Measurements from ENCODE around the gene HSPBAP1. TPM values are rescaled to one million over a fixed set of nuclear protein-coding genes. Genes with fewer than 3 reads are reported as not detected.

Gene HSPBAP1
- total and polyA plus RNA-seq, 2 donors from 2014 or later: 8.3 to 12.5 TPM

DNA sequence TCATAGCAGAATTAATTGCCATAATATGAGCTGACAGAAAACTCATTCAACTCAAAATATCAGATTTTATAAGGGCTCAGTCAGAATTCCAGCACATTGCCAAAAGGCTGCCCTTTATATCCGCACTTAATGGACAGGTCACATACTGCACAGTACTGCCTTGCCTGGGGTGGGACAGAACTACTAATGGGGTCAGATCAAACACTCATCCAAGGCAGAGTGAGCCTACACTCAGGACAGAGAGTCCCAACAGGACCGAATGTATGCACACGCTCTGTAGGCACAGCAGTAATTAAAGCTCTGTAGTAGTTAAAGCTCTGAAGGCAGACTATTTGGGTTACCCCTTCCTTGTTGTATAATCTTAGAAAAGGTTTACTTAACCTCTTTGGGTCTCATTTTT is 27.2 kb downstream of the HSPBAP1 start:
- TF ChIP-seq, protein P1, sequence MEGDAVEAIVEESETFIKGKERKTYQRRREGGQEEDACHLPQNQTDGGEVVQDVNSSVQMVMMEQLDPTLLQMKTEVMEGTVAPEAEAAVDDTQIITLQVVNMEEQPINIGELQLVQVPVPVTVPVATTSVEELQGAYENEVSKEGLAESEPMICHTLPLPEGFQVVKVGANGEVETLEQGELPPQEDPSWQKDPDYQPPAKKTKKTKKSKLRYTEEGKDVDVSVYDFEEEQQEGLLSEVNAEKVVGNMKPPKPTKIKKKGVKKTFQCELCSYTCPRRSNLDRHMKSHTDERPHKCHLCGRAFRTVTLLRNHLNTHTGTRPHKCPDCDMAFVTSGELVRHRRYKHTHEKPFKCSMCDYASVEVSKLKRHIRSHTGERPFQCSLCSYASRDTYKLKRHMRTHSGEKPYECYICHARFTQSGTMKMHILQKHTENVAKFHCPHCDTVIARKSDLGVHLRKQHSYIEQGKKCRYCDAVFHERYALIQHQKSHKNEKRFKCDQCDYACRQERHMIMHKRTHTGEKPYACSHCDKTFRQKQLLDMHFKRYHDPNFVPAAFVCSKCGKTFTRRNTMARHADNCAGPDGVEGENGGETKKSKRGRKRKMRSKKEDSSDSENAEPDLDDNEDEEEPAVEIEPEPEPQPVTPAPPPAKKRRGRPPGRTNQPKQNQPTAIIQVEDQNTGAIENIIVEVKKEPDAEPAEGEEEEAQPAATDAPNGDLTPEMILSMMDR (IDR thresholded peaks at IDR 0.05; ENCODE audit: borderline replicate concordance, extremely low read depth, insufficient read depth): no peak
- FAIRE-seq (no peak), DNase-seq (no peak)
- no peaks in the 10 kb centered on the region for H3K27me3 ChIP-seq (ENCODE audit: control insufficient read depth, insufficient read depth, low read length)
- intact Hi-C loops (cut with DNase I): no loop called here
- no peaks in the 10 kb centered on the region for H3K36me3 ChIP-seq (ENCODE audit: control insufficient read depth in 2 of 3, insufficient read depth in 3 of 3, low read length in 3 of 3)
- H3K9me3 ChIP-seq (ENCODE audit: control insufficient read depth in 2 of 3, insufficient read depth in 1 of 3, low read length in 3 of 3): no peaks in the 10 kb centered on the region
- no peak overlapping the region for H3K27ac ChIP-seq (ENCODE audit: low read depth in 2 of 2, low read length in 2 of 2)
- H3K9ac ChIP-seq (ENCODE audit: low read length in 3 of 3): no peak overlapping the region
- H3K4me1 ChIP-seq (ENCODE audit: control insufficient read depth in 2 of 3, insufficient read depth in 2 of 3, low read depth in 1 of 3, low read length in 3 of 3): no peaks in the 10 kb centered on the region
- no peak overlapping the region for H3K4me3 ChIP-seq (ENCODE audit: low read length in 3 of 3)

DNA sequence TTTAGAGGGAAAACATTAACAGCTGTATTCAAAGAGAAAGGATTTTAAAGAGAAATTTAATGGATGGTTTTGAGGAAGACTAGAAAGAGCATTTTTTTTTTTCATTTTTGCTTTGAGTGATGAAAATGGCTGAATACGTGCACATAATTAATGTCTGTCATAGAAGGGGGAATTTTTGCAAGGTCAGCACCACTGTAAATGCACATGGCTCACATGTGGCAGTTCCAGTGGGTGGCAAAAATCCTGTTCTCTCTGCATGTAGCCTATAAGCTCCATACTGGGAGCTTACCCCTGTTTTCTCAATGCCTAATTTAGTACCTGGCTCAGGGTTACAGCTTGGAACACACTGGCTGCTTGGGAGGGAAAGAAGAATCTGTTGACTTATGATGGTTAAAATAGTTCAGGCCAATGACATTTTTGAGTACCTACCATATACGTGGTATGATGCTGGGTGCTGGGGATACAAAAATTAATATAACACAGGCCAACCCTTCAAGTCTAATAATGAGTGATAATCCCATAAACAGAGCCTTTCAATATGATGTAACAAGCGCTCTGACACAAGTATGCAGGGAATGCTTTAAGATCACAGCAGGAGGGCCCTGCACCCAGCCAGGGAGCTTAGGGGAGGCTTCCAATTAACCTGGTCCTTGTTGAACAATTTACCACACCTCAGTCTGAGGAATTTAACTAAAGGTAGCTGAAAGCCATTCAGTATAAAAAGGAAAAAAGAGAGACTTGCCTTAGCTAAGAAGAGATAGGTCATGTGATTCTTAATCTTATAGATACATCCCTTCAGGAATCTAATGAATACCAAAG is 33.0 kb downstream of the HSPBAP1 start:
- TF ChIP-seq, protein P1 (IDR thresholded peaks at IDR 0.05; ENCODE audit: borderline replicate concordance, extremely low read depth, insufficient read depth): no peak
- DNase-seq: no peak
- no peak for FAIRE-seq
- Histone ChIP-seq H3K36me3 (ENCODE audit: control insufficient read depth in 2 of 3, insufficient read depth in 3 of 3, low read length in 3 of 3) (peaks cover 0 to 5% (median 0%) of the 10 kb centered on the region in 3 donors), H3K9ac (ENCODE audit: low read length in 3 of 3) (no peak overlapping the region), H3K27ac (ENCODE audit: low read depth in 2 of 2, low read length in 2 of 2) (no peak overlapping the region), H3K4me1 (ENCODE audit: control insufficient read depth in 2 of 3, insufficient read depth in 2 of 3, low read depth in 1 of 3, low read length in 3 of 3) (no peaks in the 10 kb centered on the region), H3K9me3 (ENCODE audit: control insufficient read depth in 2 of 3, insufficient read depth in 1 of 3, low read length in 3 of 3) (no peaks in the 10 kb centered on the region), H3K27me3 (ENCODE audit: control insufficient read depth, insufficient read depth, low read length) (no peaks in the 10 kb centered on the region), H3K4me3 (ENCODE audit: low read length in 3 of 3) (no peak overlapping the region)
- intact Hi-C loops (cut with DNase I): no loop called here

GRCh38 chr3:122758877-122759560 is 34.6 kb downstream of the HSPBAP1 start:
- Histone ChIP-seq H3K27ac (ENCODE audit: low read depth in 2 of 2, low read length in 2 of 2) (no peak overlapping the region), H3K27me3 (ENCODE audit: control insufficient read depth, insufficient read depth, low read length) (no peaks in the 10 kb centered on the region), H3K9me3 (ENCODE audit: control insufficient read depth in 2 of 3, insufficient read depth in 1 of 3, low read length in 3 of 3) (no peaks in the 10 kb centered on the region), H3K36me3 (ENCODE audit: control insufficient read depth in 2 of 3, insufficient read depth in 3 of 3, low read length in 3 of 3) (peaks cover 2 to 8% (median 3%) of the 10 kb centered on the region in 3 donors), H3K4me1 (ENCODE audit: control insufficient read depth in 2 of 3, insufficient read depth in 2 of 3, low read depth in 1 of 3, low read length in 3 of 3) (no peaks in the 10 kb centered on the region), H3K4me3 (ENCODE audit: low read length in 3 of 3) (no peak overlapping the region), H3K9ac (ENCODE audit: low read length in 3 of 3) (no peak overlapping the region)
- no peak for DNase-seq
- intact Hi-C loops (cut with DNase I): no loop called here
- FAIRE-seq: no peak
- TF ChIP-seq, protein P1 (IDR thresholded peaks at IDR 0.05; ENCODE audit: borderline replicate concordance, extremely low read depth, insufficient read depth): no peak

Data from kidney (tissue), 14 donors.